HEK293 (cell line): ENCODE results near the gene ASB6.

Experiments
- CTCF ChIA-PET: fragments of 350-600 bp; formaldehyde crosslinking; extraction: SDS; loops from one replicate; lab custom pipeline; 2021; ENCODE audit warnings: antibody characterized with exemption; lab: Yijun Ruan, JAX
- POLR2A ChIA-PET: fragments of 300-600 bp; formaldehyde crosslinking; extraction: SDS; loops from one replicate; lab custom pipeline; 2020; ENCODE audit warnings: antibody characterized with exemption, inconsistent platforms; lab: Yijun Ruan, JAX
- H3K27ac ChIP-seq: fragments of 200-500 bp; sonication (Bioruptor generic); 2 replicates; pipeline ENCODE4 v1.5.1; 2014; ENCODE audit warnings: low read depth, low read length, control low read depth, inconsistent platforms; ENCODE audit errors: extremely low read depth
- H3K36me3 ChIP-seq, 2 experiments: fragments of 200-500 bp in 1 of 2; sonication (Bioruptor generic) in 1 of 2; 1 replicate in 1 of 2; 2 replicates in 1 of 2; pipeline ENCODE4 v1.5.1; 2014 to 2017; ENCODE audit warnings: inconsistent platforms in 2 of 2, low read length in 2 of 2; ENCODE audit not compliant: control insufficient read depth in 2 of 2, insufficient read depth in 1 of 2
- H3K4me1 ChIP-seq: fragments of 200-500 bp; sonication (Bioruptor generic); 2 replicates; pipeline ENCODE4 v1.5.1; 2014; ENCODE audit warnings: mild to moderate bottlenecking, low read length, inconsistent platforms; ENCODE audit not compliant: control insufficient read depth, insufficient read depth
- H3K4me3 ChIP-seq: 2 replicates; pipeline ENCODE4 v1.5.1; 2011; ENCODE audit warnings: low read depth, mild to moderate bottlenecking, control low read depth, low read length, moderate library complexity
- H3K9me3 ChIP-seq: fragments of 200-500 bp; sonication (Bioruptor generic); 2 replicates; pipeline ENCODE4 v1.5.1; 2014; ENCODE audit warnings: low read depth, low read length, inconsistent platforms; ENCODE audit not compliant: control insufficient read depth, insufficient read depth
- GLIS1 ChIP-seq: fragments of 450-650 bp; formaldehyde crosslinking; IDR thresholded peaks from 2 replicates; pipeline ENCODE4 v1.5.1; 2016; ENCODE audit warnings: missing biosample characterization, missing genetic modification characterization
- KLF1 ChIP-seq: fragments of 450-650 bp; formaldehyde crosslinking; IDR thresholded peaks from 2 replicates; pipeline ENCODE4 v1.5.1; 2016; ENCODE audit warnings: missing biosample characterization, missing genetic modification characterization
- OVOL3 ChIP-seq: fragments of 450-650 bp; formaldehyde crosslinking; IDR thresholded peaks from 2 replicates; pipeline ENCODE4 v1.5.1; 2016; ENCODE audit warnings: missing biosample characterization, missing genetic modification characterization
- SP2 ChIP-seq: fragments of 450-650 bp; formaldehyde crosslinking; IDR thresholded peaks from 2 replicates; pipeline ENCODE4 v1.5.1; 2016; ENCODE audit warnings: missing biosample characterization, missing genetic modification characterization
- ZNF114 ChIP-seq: fragments of 450-650 bp; formaldehyde crosslinking; IDR thresholded peaks from 2 replicates; pipeline ENCODE4 v1.5.0; 2017; ENCODE audit warnings: missing biosample characterization, missing genetic modification characterization
- ZNF140 ChIP-seq: fragments of 450-650 bp; formaldehyde crosslinking; IDR thresholded peaks from 2 replicates; pipeline ENCODE4 v1.5.1; 2016; ENCODE audit warnings: missing biosample characterization, missing genetic modification characterization
- ZNF221 ChIP-seq: fragments of 450-650 bp; formaldehyde crosslinking; IDR thresholded peaks from 2 replicates; pipeline ENCODE4 v1.5.1; 2017; ENCODE audit warnings: missing biosample characterization, missing genetic modification characterization, borderline replicate concordance
- ZNF394 ChIP-seq: fragments of 450-650 bp; formaldehyde crosslinking; IDR thresholded peaks from 2 replicates; pipeline ENCODE4 v1.5.1; 2016; ENCODE audit warnings: missing biosample characterization, missing genetic modification characterization, mild to moderate bottlenecking, moderate library complexity, borderline replicate concordance
- ZNF48 ChIP-seq: fragments of 450-650 bp; formaldehyde crosslinking; IDR thresholded peaks from 2 replicates; pipeline ENCODE4 v1.5.1; 2016; ENCODE audit warnings: missing biosample characterization, missing genetic modification characterization
- ZNF76 ChIP-seq: fragments of 450-650 bp; formaldehyde crosslinking; IDR thresholded peaks from 2 replicates; pipeline ENCODE4; 2016; ENCODE audit warnings: low read depth, missing biosample characterization, missing genetic modification characterization, borderline replicate concordance
- TF ChIP-seq, protein P1 (sequence below): fragments of 450-650 bp; formaldehyde crosslinking; IDR thresholded peaks from 2 replicates; pipeline ENCODE4 v1.5.1; 2017; ENCODE audit warnings: missing biosample characterization, missing genetic modification characterization
- TF ChIP-seq, protein P2 (sequence below): fragments of 450-650 bp; formaldehyde crosslinking; IDR thresholded peaks from 2 replicates; pipeline ENCODE4 v1.5.1; 2016; ENCODE audit warnings: missing biosample characterization, missing genetic modification characterization
- TF ChIP-seq, protein P3 (sequence below): fragments of 450-650 bp; formaldehyde crosslinking; IDR thresholded peaks from 2 replicates; pipeline ENCODE4 v1.5.1; 2016; ENCODE audit warnings: missing biosample characterization, missing genetic modification characterization
- TF ChIP-seq, protein P4 (sequence below): fragments of 450-650 bp; formaldehyde crosslinking; IDR thresholded peaks from 2 replicates; pipeline ENCODE4 v1.5.1; 2017; ENCODE audit warnings: missing biosample characterization, missing genetic modification characterization
- TF ChIP-seq, protein P5 (sequence below): fragments of 450-650 bp; formaldehyde crosslinking; conservative IDR thresholded peaks from 2 replicates; pipeline ENCODE4 v1.5.1; 2016; ENCODE audit warnings: low read depth, missing biosample characterization, missing genetic modification characterization
- TF ChIP-seq, protein P6 (sequence below): fragments of 450-650 bp; formaldehyde crosslinking; IDR thresholded peaks from 2 replicates; pipeline ENCODE4 v1.5.1; 2016; ENCODE audit warnings: missing biosample characterization, missing genetic modification characterization
- TF ChIP-seq, protein P7 (sequence below): fragments of 450-650 bp; formaldehyde crosslinking; IDR thresholded peaks from 2 replicates; pipeline ENCODE4 v1.5.0; 2017; ENCODE audit warnings: missing biosample characterization, missing genetic modification characterization, borderline replicate concordance

Gene ASB6

DNA sequence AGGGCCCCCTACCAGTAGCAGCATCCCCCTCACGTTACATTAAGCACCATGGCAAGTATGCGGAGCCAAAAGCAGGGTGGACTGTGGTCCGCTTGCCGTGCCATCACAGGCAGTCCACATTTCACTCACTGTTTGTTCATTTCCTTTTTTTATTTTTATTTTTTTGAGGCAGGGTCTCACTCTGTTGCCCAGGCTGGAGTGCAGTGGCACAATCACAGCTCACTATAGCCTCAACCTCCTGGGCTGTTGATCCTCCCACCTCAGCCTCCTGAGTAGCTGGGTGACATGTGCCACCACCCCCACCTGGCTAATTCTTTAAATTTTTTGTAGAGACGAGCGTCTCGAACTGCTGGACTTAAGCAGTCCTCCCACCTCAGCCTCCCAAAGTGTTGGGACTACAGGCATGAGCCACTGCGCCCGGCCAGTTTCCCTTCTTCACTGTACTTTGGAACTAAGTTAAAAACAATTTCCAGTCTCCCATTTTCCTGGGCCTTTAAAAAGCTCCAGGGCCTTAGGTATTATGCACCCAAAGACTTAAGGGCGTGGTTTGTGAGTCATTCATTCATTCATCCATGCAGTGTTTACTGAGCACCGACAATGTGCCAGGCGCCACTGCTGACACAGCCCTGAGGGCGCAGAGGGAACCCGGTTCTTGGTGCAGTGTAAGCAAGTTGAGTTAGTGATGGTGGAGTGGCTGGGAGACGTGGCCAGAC is 43.4 kb upstream of the ASB6 start (continued):
- TF ChIP-seq, protein P1, sequence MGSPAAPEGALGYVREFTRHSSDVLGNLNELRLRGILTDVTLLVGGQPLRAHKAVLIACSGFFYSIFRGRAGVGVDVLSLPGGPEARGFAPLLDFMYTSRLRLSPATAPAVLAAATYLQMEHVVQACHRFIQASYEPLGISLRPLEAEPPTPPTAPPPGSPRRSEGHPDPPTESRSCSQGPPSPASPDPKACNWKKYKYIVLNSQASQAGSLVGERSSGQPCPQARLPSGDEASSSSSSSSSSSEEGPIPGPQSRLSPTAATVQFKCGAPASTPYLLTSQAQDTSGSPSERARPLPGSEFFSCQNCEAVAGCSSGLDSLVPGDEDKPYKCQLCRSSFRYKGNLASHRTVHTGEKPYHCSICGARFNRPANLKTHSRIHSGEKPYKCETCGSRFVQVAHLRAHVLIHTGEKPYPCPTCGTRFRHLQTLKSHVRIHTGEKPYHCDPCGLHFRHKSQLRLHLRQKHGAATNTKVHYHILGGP (tag by site-specific recombination) = no peak
- TF ChIP-seq ZNF140 (no peak), ZNF76 (tag by site-specific recombination) (no peak), ZNF114 (tag by site-specific recombination) (no peak), GLIS1 (tag by site-specific recombination) (no peak), OVOL3 (tag by site-specific recombination) (no peak), KLF1 (peak; percentile 51; the same call in 1 of the 2 replicates), ZNF48 (tag by site-specific recombination) (no peak), ZNF221 (tag by site-specific recombination) (no peak)
- TF ChIP-seq, protein P2, sequence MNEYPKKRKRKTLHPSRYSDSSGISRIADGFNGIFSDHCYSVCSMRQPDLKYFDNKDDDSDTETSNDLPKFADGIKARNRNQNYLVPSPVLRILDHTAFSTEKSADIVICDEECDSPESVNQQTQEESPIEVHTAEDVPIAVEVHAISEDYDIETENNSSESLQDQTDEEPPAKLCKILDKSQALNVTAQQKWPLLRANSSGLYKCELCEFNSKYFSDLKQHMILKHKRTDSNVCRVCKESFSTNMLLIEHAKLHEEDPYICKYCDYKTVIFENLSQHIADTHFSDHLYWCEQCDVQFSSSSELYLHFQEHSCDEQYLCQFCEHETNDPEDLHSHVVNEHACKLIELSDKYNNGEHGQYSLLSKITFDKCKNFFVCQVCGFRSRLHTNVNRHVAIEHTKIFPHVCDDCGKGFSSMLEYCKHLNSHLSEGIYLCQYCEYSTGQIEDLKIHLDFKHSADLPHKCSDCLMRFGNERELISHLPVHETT (tag by site-specific recombination) = no peak
- TF ChIP-seq, protein P3, sequence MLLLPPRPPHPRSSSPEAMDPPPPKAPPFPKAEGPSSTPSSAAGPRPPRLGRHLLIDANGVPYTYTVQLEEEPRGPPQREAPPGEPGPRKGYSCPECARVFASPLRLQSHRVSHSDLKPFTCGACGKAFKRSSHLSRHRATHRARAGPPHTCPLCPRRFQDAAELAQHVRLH (tag by site-specific recombination) = no peak
- TF ChIP-seq, protein P4, sequence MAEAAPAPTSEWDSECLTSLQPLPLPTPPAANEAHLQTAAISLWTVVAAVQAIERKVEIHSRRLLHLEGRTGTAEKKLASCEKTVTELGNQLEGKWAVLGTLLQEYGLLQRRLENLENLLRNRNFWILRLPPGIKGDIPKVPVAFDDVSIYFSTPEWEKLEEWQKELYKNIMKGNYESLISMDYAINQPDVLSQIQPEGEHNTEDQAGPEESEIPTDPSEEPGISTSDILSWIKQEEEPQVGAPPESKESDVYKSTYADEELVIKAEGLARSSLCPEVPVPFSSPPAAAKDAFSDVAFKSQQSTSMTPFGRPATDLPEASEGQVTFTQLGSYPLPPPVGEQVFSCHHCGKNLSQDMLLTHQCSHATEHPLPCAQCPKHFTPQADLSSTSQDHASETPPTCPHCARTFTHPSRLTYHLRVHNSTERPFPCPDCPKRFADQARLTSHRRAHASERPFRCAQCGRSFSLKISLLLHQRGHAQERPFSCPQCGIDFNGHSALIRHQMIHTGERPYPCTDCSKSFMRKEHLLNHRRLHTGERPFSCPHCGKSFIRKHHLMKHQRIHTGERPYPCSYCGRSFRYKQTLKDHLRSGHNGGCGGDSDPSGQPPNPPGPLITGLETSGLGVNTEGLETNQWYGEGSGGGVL (tag by site-specific recombination) = 0 out of 2 replicates have a peak, but pooled peaks have one; percentile 29
- TF ChIP-seq, protein P5, sequence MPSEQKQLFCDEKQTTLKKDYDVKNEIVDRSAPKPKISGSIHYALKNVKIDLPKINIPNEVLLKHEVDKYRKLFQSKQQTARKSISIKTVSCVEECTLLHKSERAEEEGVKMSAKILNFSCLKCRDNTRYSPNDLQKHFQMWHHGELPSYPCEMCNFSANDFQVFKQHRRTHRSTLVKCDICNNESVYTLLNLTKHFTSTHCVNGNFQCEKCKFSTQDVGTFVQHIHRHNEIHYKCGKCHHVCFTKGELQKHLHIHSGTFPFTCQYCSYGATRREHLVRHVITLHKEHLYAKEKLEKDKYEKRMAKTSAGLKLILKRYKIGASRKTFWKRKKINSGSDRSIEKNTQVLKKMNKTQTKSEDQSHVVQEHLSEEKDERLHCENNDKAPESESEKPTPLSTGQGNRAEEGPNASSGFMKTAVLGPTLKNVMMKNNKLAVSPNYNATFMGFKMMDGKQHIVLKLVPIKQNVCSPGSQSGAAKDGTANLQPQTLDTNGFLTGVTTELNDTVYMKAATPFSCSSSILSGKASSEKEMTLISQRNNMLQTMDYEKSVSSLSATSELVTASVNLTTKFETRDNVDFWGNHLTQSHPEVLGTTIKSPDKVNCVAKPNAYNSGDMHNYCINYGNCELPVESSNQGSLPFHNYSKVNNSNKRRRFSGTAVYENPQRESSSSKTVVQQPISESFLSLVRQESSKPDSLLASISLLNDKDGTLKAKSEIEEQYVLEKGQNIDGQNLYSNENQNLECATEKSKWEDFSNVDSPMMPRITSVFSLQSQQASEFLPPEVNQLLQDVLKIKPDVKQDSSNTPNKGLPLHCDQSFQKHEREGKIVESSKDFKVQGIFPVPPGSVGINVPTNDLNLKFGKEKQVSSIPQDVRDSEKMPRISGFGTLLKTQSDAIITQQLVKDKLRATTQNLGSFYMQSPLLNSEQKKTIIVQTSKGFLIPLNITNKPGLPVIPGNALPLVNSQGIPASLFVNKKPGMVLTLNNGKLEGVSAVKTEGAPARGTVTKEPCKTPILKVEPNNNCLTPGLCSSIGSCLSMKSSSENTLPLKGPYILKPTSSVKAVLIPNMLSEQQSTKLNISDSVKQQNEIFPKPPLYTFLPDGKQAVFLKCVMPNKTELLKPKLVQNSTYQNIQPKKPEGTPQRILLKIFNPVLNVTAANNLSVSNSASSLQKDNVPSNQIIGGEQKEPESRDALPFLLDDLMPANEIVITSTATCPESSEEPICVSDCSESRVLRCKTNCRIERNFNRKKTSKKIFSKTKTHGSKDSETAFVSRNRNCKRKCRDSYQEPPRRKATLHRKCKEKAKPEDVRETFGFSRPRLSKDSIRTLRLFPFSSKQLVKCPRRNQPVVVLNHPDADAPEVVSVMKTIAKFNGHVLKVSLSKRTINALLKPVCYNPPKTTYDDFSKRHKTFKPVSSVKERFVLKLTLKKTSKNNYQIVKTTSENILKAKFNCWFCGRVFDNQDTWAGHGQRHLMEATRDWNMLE (tag by site-specific recombination) = no peak

DNA sequence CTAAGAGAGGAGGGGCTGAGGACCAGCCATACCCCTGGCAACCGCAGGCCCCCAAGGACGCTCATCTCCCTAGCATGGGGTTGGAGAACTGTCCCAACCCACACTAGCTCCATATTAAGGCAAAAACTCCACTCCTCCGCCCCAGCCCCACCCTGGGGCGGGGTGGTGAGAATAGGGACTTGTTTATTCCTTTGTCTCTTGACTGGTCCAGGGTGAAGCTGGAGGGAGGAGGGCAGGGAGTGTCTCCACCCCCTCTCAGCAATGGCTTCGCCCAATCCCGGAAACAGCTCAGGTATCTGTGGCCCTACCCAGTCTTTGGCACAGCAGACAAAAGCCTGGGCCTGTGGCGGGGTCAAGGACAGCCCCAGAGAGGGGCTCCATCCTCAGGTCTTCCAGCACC is 40.4 kb upstream of the ASB6 start:
- Histone ChIP-seq H3K4me1 (no peaks in the 10 kb centered on the region), H3K36me3 (no peaks in the 10 kb centered on the region), H3K27ac (no peak overlapping the region), H3K4me3 (no peak overlapping the region), H3K9me3 (no peaks in the 10 kb centered on the region)
- ChIA-PET POLR2A (no interaction called here), CTCF (interaction anchor here (1.0 kb wide), 1 partner anchor 44 kb away, joined by 4 read pairs; no protein-coding TSS in a partner anchor)
- TF ChIP-seq ZNF394 (no peak), SP2 (tag by site-specific recombination) (0 out of 2 replicates have a peak, but pooled peaks have one; percentile 13)
- TF ChIP-seq, protein P6, sequence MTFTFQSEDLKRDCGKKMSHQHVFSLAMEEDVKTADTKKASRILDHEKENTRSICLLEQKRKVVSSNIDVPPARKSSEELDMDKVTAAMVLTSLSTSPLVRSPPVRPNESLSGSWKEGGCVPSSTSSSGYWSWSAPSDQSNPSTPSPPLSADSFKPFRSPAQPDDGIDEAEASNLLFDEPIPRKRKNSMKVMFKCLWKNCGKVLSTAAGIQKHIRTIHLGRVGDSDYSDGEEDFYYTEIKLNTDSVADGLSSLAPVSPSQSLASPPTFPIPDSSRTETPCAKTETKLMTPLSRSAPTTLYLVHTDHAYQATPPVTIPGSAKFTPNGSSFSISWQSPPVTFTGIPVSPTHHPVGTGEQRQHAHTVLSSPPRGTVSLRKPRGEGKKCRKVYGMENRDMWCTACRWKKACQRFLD (tag by site-specific recombination) = no peak
- TF ChIP-seq, protein P7, sequence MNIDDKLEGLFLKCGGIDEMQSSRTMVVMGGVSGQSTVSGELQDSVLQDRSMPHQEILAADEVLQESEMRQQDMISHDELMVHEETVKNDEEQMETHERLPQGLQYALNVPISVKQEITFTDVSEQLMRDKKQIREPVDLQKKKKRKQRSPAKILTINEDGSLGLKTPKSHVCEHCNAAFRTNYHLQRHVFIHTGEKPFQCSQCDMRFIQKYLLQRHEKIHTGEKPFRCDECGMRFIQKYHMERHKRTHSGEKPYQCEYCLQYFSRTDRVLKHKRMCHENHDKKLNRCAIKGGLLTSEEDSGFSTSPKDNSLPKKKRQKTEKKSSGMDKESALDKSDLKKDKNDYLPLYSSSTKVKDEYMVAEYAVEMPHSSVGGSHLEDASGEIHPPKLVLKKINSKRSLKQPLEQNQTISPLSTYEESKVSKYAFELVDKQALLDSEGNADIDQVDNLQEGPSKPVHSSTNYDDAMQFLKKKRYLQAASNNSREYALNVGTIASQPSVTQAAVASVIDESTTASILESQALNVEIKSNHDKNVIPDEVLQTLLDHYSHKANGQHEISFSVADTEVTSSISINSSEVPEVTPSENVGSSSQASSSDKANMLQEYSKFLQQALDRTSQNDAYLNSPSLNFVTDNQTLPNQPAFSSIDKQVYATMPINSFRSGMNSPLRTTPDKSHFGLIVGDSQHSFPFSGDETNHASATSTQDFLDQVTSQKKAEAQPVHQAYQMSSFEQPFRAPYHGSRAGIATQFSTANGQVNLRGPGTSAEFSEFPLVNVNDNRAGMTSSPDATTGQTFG (tag by site-specific recombination) = no peak
